Fibroblast of lung (primary cell): ENCODE data around the gene HSD11B1L. TPM values are rescaled to one million over a fixed set of nuclear protein-coding genes. Genes with fewer than 3 reads are reported as not detected.

Source experiments
- DNase-seq, 2 donors: peaks; one replicate each; pipeline versions ENCODE4 v3.0.0 to v3.0.0-alpha.2; 2010; ENCODE audit warnings: low read depth in 2 of 2
- H2AFZ ChIP-seq: 2 replicates; pipeline ENCODE4 v1.5.1; 2012; ENCODE audit warnings: low read length, control low read depth, inconsistent platforms
- H3K27ac ChIP-seq: 2 replicates; pipeline ENCODE4 v1.5.1; 2011; ENCODE audit warnings: low read length, control low read depth; ENCODE audit not compliant: insufficient read depth
- H3K27me3 ChIP-seq: 2 replicates; pipeline ENCODE4 v1.5.1; 2011; ENCODE audit warnings: mild to moderate bottlenecking, low read length; ENCODE audit not compliant: control insufficient read depth, insufficient read depth
- H3K36me3 ChIP-seq: 2 replicates; pipeline ENCODE4 v1.5.1; 2011; ENCODE audit warnings: low read length; ENCODE audit not compliant: control insufficient read depth, insufficient read depth
- H3K4me1 ChIP-seq: 2 replicates; pipeline ENCODE4 v1.5.1; 2011; ENCODE audit warnings: low read length; ENCODE audit not compliant: control insufficient read depth, insufficient read depth; ENCODE audit errors: extremely low read depth
- H3K4me2 ChIP-seq: 2 replicates; pipeline ENCODE4 v1.5.1; 2011; ENCODE audit warnings: low read length, control low read depth; ENCODE audit not compliant: insufficient read depth; ENCODE audit errors: extremely low read depth
- H3K4me3 ChIP-seq, 4 experiments: fragments of 200-600 bp in 1 of 4; sonication (generic) in 1 of 4; replicated peaks in 1 of 4; 2 replicates each; pipeline ENCODE4 v1.5.1; 2011 to 2016; ENCODE audit warnings: low read length in 4 of 4, low read depth in 3 of 4, mild to moderate bottlenecking in 3 of 4, control low read depth in 2 of 4, inconsistent platforms in 1 of 4, mixed read lengths in 1 of 4; ENCODE audit not compliant: insufficient read depth in 1 of 4; ENCODE audit errors: control extremely low read depth in 1 of 4
- H3K79me2 ChIP-seq: 2 replicates; pipeline ENCODE4 v1.5.1; 2012; ENCODE audit warnings: mild to moderate bottlenecking, low read length, inconsistent platforms; ENCODE audit not compliant: control insufficient read depth, insufficient read depth
- H3K9ac ChIP-seq: 2 replicates; pipeline ENCODE4 v1.5.1; 2011; ENCODE audit warnings: mild to moderate bottlenecking, low read length, control low read depth; ENCODE audit not compliant: insufficient read depth
- H3K9me3 ChIP-seq: 2 replicates; pipeline ENCODE4 v1.5.1; 2012; ENCODE audit warnings: low read depth, low read length; ENCODE audit not compliant: control insufficient read depth, insufficient read depth
- H4K20me1 ChIP-seq: 2 replicates; pipeline ENCODE4 v1.5.1; 2011; ENCODE audit warnings: low read length; ENCODE audit not compliant: control insufficient read depth, insufficient read depth; ENCODE audit errors: extremely low read depth
- CTCF ChIP-seq, 2 donors: IDR thresholded peaks in 1 of 2; conservative IDR thresholded peaks in 1 of 2; 1 replicate in 1 of 2; 2 replicates in 1 of 2; pipeline ENCODE4 v1.5.1; 2011 to 2012; ENCODE audit warnings: low read length in 2 of 2, control low read depth in 1 of 2, inconsistent platforms in 1 of 2, low read depth in 1 of 2, mild to moderate bottlenecking in 1 of 2
- EZH2 ChIP-seq: IDR thresholded peaks from 2 replicates; pipeline ENCODE4 v1.5.1; 2012; ENCODE audit warnings: low read length, control low read depth, mild to moderate bottlenecking; ENCODE audit errors: missing control alignments
- polyA plus RNA-seq, 2 donors: library from polyadenylated mRNA; depleted of rRNA in 1 of 2; stranded (reverse) in 1 of 2; unstranded in 1 of 2; fragments of >200 nt; gene quantifications; 2 replicates each; pipeline ENCODE4 v1.2.1, GENCODE V29; 2011 to 2012; ENCODE audit warnings: missing spikeins in 1 of 2
- total RNA-seq: library from RNA; depleted of rRNA; stranded (reverse); fragments of >200 nt; gene quantifications from 2 replicates; pipeline ENCODE4 v1.2.1, GENCODE V29; 2014

Gene HSD11B1L
- total and polyA plus RNA-seq, 2 donors (not counting 1 experiment from before 2014, with no cell fraction given), result 5.1 to 13.0 TPM

GRCh38 chr19:5641171-5641570, 39.7 kb upstream of the HSD11B1L start:
- Histone ChIP-seq H4K20me1 (peaks cover 5% of the 10 kb centered on the region), H3K79me2 (peaks cover 86% of the 10 kb centered on the region), H3K4me1 (peaks cover 4% of the 10 kb centered on the region), H3K27ac (no peak overlapping the region), H3K9me3 (no peaks in the 10 kb centered on the region), H3K36me3 (peaks cover 20% of the 10 kb centered on the region), H3K4me3 (no peak overlapping the region), H3K9ac (no peak overlapping the region), H3K4me2 (no peak overlapping the region), H2AFZ (no peak overlapping the region), H3K27me3 (no peaks in the 10 kb centered on the region)
- no peak for DNase-seq
- TF ChIP-seq CTCF (conservative IDR thresholded peaks at IDR 0.05 in 1 of 2, IDR thresholded peaks at IDR 0.05 in 1 of 2; ENCODE audit: low read depth in 1 of 2, low read length in 2 of 2) (no peak), EZH2 (no peak)

DNA sequence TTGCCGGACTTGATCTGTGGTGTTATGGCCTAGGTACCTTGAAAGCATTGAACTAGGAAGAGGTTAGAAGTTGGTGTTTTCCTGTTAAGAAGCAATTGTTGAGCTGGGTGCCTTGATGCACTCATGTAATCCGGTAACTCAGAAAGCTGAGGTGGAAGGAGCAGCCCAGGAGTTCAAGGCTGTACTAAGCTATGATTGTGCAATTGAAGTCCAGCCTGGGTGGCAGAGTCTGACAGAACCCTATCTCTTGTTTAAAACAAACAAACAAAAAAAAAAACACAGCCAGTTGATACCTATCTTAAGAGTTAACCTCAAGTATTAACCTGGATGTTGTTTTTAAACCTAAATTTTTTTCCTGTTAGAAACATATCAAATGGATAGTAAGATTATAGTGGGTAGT, 38.6 kb upstream of the HSD11B1L start:
- Histone ChIP-seq H3K4me2 (no peak overlapping the region), H3K27ac (no peak overlapping the region), H3K9ac (no peak overlapping the region), H2AFZ (no peak overlapping the region), H3K4me1 (peaks cover 4% of the 10 kb centered on the region), H3K36me3 (peaks cover 27% of the 10 kb centered on the region), H3K4me3 (no peak overlapping the region), H3K79me2 (peaks cover 85% of the 10 kb centered on the region), H3K27me3 (no peaks in the 10 kb centered on the region), H3K9me3 (no peaks in the 10 kb centered on the region), H4K20me1 (peaks cover 5% of the 10 kb centered on the region)
- DNase-seq, result no peak
- no peak for TF ChIP-seq EZH2
- no peak for TF ChIP-seq CTCF (conservative IDR thresholded peaks at IDR 0.05 in 1 of 2, IDR thresholded peaks at IDR 0.05 in 1 of 2; ENCODE audit: low read depth in 1 of 2, low read length in 2 of 2)

- no peak overlapping the region for H2AFZ ChIP-seq
- no peak for DNase-seq
- H3K27ac ChIP-seq, result no peak overlapping the region
- H3K4me2 ChIP-seq, result no peak overlapping the region
- no peaks in the 10 kb centered on the region for H3K9me3 ChIP-seq
- H4K20me1 ChIP-seq, result peaks cover 7% of the 10 kb centered on the region
- H3K79me2 ChIP-seq, result peaks cover 79% of the 10 kb centered on the region
- no peak overlapping the region for H3K4me3 ChIP-seq
- peaks cover 28% of the 10 kb centered on the region for H3K36me3 ChIP-seq
- H3K27me3 ChIP-seq, result no peaks in the 10 kb centered on the region
- peaks cover 4% of the 10 kb centered on the region for H3K4me1 ChIP-seq
- TF ChIP-seq EZH2 (no peak), CTCF (conservative IDR thresholded peaks at IDR 0.05 in 1 of 2, IDR thresholded peaks at IDR 0.05 in 1 of 2; ENCODE audit: low read depth in 1 of 2, low read length in 2 of 2) (no peak)
- no peak overlapping the region for H3K9ac ChIP-seq
Measured at GRCh38 chr19:5643060-5643459, 37.8 kb upstream of the HSD11B1L start.
